HepG2 (cell line): ENCODE data around the gene NAA25. TPM values are rescaled to one million over a fixed set of nuclear protein-coding genes. Genes with fewer than 3 reads are reported as not detected.

Source experiments
- BRF2 ChIP-seq: sonication (generic); formaldehyde crosslinking; IDR thresholded peaks from 2 replicates; pipeline ENCODE4 v1.8.1; 2022; ENCODE audit warnings: mild to moderate bottlenecking, missing genetic modification reagents
- CBFB ChIP-seq: sonication (generic); formaldehyde crosslinking; IDR thresholded peaks from 2 replicates; pipeline ENCODE4 v1.4.0; 2020; ENCODE audit warnings: missing genetic modification reagents
- CHD4 ChIP-seq: fragments of 200-600 bp; sonication (generic); IDR thresholded peaks from 2 replicates; pipeline ENCODE4 v1.7.0; 2017; ENCODE audit warnings: mild to moderate bottlenecking, low read length, borderline replicate concordance
- HMGXB4 ChIP-seq, 2 experiments: sonication (generic) in 1 of 2; formaldehyde crosslinking in 1 of 2; IDR thresholded peaks; 2 replicates each; pipeline versions ENCODE4 v1.4.0 to v1.6.1; 2018 to 2020; ENCODE audit warnings: missing genetic modification reagents in 2 of 2, borderline replicate concordance in 1 of 2, low read depth in 1 of 2, mild to moderate bottlenecking in 1 of 2, missing biosample characterization in 1 of 2
- MAZ ChIP-seq, 2 experiments: sonication (generic) in 1 of 2; formaldehyde crosslinking in 1 of 2; IDR thresholded peaks; 2 replicates each; pipeline versions ENCODE4 v1.5.0 to v1.6.1; 2012 to 2020; ENCODE audit warnings: low read depth in 2 of 2, mild to moderate bottlenecking in 2 of 2, borderline replicate concordance in 1 of 2, improper control_type of control experiment in 1 of 2, low read length in 1 of 2, missing genetic modification reagents in 1 of 2, moderate library complexity in 1 of 2
- MLLT10 ChIP-seq: sonication (generic); formaldehyde crosslinking; IDR thresholded peaks from 2 replicates; pipeline ENCODE4 v1.4.0; 2020; ENCODE audit warnings: missing genetic modification reagents
- MTA1 ChIP-seq: sonication (generic); formaldehyde crosslinking; IDR thresholded peaks from 2 replicates; pipeline ENCODE4 v1.4.0; 2020; ENCODE audit warnings: missing genetic modification reagents, mild to moderate bottlenecking, borderline replicate concordance
- NR1H2 ChIP-seq: sonication (generic); formaldehyde crosslinking; IDR thresholded peaks from 2 replicates; pipeline ENCODE4 v1.8.1; 2022; ENCODE audit warnings: low read depth, missing genetic modification reagents, borderline replicate concordance
- PITX1 ChIP-seq: sonication (generic); formaldehyde crosslinking; IDR thresholded peaks from 2 replicates; pipeline ENCODE4 v1.5.1; 2020; ENCODE audit warnings: mild to moderate bottlenecking, missing genetic modification reagents
- POLR2G ChIP-seq: fragments of 200-400 bp; formaldehyde crosslinking; IDR thresholded peaks from 2 replicates; pipeline ENCODE4 v1.6.1; 2018; ENCODE audit warnings: mild to moderate bottlenecking, low read depth, low read length, moderate library complexity
- RBM39 ChIP-seq: fragments of 200-400 bp; formaldehyde crosslinking; IDR thresholded peaks from one replicate; pipeline ENCODE4 v1.6.1; 2018; ENCODE audit warnings: antibody characterized with exemption, mild to moderate bottlenecking, low read depth, low read length; ENCODE audit not compliant: poor library complexity, severe bottlenecking
- TBP ChIP-seq: sonication (generic); formaldehyde crosslinking; IDR thresholded peaks from 2 replicates; pipeline ENCODE4 v1.5.0; 2020; ENCODE audit warnings: missing genetic modification reagents
- TRAFD1 ChIP-seq: sonication (generic); formaldehyde crosslinking; IDR thresholded peaks from 2 replicates; pipeline ENCODE4 v1.5.1; 2020; ENCODE audit warnings: missing genetic modification reagents, mild to moderate bottlenecking, borderline replicate concordance
- TRIM22 ChIP-seq: fragments of 450-650 bp; IDR thresholded peaks from 2 replicates; pipeline ENCODE4 v1.6.1; 2017
- WIZ ChIP-seq: sonication (generic); formaldehyde crosslinking; IDR thresholded peaks from 2 replicates; pipeline ENCODE4 v1.5.1; 2020; ENCODE audit warnings: mild to moderate bottlenecking, missing genetic modification reagents
- YEATS2 ChIP-seq: sonication (generic); formaldehyde crosslinking; IDR thresholded peaks from 2 replicates; pipeline ENCODE4 v1.4.0; 2020; ENCODE audit warnings: missing genetic modification reagents, borderline replicate concordance
- YEATS4 ChIP-seq: sonication (generic); formaldehyde crosslinking; IDR thresholded peaks from 2 replicates; pipeline ENCODE4 v1.4.0; 2020; ENCODE audit warnings: missing genetic modification reagents, borderline replicate concordance
- ZNF230 ChIP-seq: sonication (generic); formaldehyde crosslinking; IDR thresholded peaks from 2 replicates; pipeline ENCODE4 v1.4.0; 2020; ENCODE audit warnings: mild to moderate bottlenecking, missing genetic modification reagents
- ZNF33B ChIP-seq: sonication (generic); formaldehyde crosslinking; IDR thresholded peaks from 2 replicates; pipeline ENCODE4 v1.5.1; 2020; ENCODE audit warnings: mild to moderate bottlenecking, missing genetic modification reagents
- ZNF34 ChIP-seq: sonication (generic); formaldehyde crosslinking; IDR thresholded peaks from 2 replicates; pipeline ENCODE4 v1.4.0; 2020; ENCODE audit warnings: mild to moderate bottlenecking, missing genetic modification reagents, borderline replicate concordance
- ZNF672 ChIP-seq: sonication (generic); formaldehyde crosslinking; IDR thresholded peaks from 2 replicates; pipeline ENCODE4 v1.8.1; 2022; ENCODE audit warnings: missing genetic modification reagents
- ZNF768 ChIP-seq: sonication (generic); formaldehyde crosslinking; IDR thresholded peaks from 2 replicates; pipeline ENCODE4 v1.4.0; 2020; ENCODE audit warnings: missing genetic modification reagents
- ZNF782 ChIP-seq: sonication (generic); formaldehyde crosslinking; IDR thresholded peaks from 2 replicates; pipeline ENCODE4 v1.4.0; 2020; ENCODE audit warnings: missing genetic modification reagents, mild to moderate bottlenecking, borderline replicate concordance
- polyA plus RNA-seq, 8 experiments: library from polyadenylated mRNA; depleted of rRNA in 3 of 8; stranded (reverse) in 7 of 8; unstranded in 1 of 8; fragments of >200 nt; fragmentation: Illumina TruSeq in 4 of 8; extraction: Trizol in 4 of 8; gene quantifications; 2 replicates each; pipeline versions ENCODE4 v1.2.1 to v1.2.3, GENCODE V29; 2011 to 2016; ENCODE audit warnings: low read depth in 4 of 8, missing spikeins in 1 of 8, mixed read lengths in 1 of 8; ENCODE audit not compliant: insufficient read depth in 1 of 8
- total RNA-seq, 5 experiments: library from RNA; depleted of rRNA; stranded (reverse); fragments of >200 nt; fragmentation: Illumina TruSeq; extraction: Trizol; gene quantifications; 2 replicates each; pipeline ENCODE4 v1.2.3, GENCODE V29; 2016; ENCODE audit warnings: low read depth in 1 of 5

NAA25 gene
- total and polyA plus RNA-seq, 2 of the 13 experiments (the other 11 are each of a cell fraction or from before 2014, with no cell fraction given) = 11.4 to 32.0 TPM

GRCh38 chr12:112116232-112117060 lies 7.9 kb upstream of the NAA25 start (continued):
- TF ChIP-seq ZNF782 (CRISPR knock-in tag) = no peak
- TF ChIP-seq TBP (CRISPR knock-in tag) = no peak
- TF ChIP-seq ZNF672 = no peak
- peak; percentile 96 for TF ChIP-seq POLR2G
- peak; percentile 63; the same call in 1 of the 2 replicates for TF ChIP-seq YEATS2 (CRISPR knock-in tag)
- TF ChIP-seq MAZ (IDR thresholded peaks at IDR 0.05; ENCODE audit: borderline replicate concordance, low read depth, low read length) = no peak
- peak; percentile 52; the same call in 1 of the 2 replicates for TF ChIP-seq MAZ (CRISPR knock-in tag; IDR thresholded peaks at IDR 0.05; ENCODE audit: low read depth)
- TF ChIP-seq CHD4 = no peak
- TF ChIP-seq HMGXB4 (CRISPR knock-in tag; IDR thresholded peaks at IDR 0.05; ENCODE audit: borderline replicate concordance in 1 of 2, low read depth in 1 of 2) = 0 out of 4 replicates have a peak, but pooled peaks of 1 of the 2 experiments have one; percentile 65
- TF ChIP-seq PITX1 (CRISPR knock-in tag) = no peak
- TF ChIP-seq ZNF33B (CRISPR knock-in tag) = no peak
- TF ChIP-seq BRF2 = no peak
- TF ChIP-seq CBFB (CRISPR knock-in tag) = no peak
- no peak for TF ChIP-seq NR1H2 (CRISPR knock-in tag)
- TF ChIP-seq MLLT10 (CRISPR knock-in tag) = no peak
- peak; percentile 50; the same call in 1 of the 2 replicates for TF ChIP-seq YEATS4 (CRISPR knock-in tag)
- TF ChIP-seq RBM39 = no peak
- no peak for TF ChIP-seq ZNF34
- no peak for TF ChIP-seq TRIM22
- TF ChIP-seq ZNF230 (CRISPR knock-in tag) = 0 out of 2 replicates have a peak, but pooled peaks have one; percentile 9
- no peak for TF ChIP-seq MTA1 (CRISPR knock-in tag)
- TF ChIP-seq ZNF768 (CRISPR knock-in tag) = no peak
- TF ChIP-seq TRAFD1 (CRISPR knock-in tag) = no peak
- TF ChIP-seq WIZ (CRISPR knock-in tag) = no peak
